Ramos (cell line): ENCODE data around the gene SMOC1.

ENCODE experiments used
- in situ Hi-C: fragments of 300-500 bp; cut with MboI; formaldehyde crosslinking; loops from one replicate; pipeline ENCODE4 v1.14.3; 2022; ENCODE audit warnings: low sequenced_read_pairs; ENCODE audit not compliant: unreplicated experiment

Gene SMOC1, protein sequence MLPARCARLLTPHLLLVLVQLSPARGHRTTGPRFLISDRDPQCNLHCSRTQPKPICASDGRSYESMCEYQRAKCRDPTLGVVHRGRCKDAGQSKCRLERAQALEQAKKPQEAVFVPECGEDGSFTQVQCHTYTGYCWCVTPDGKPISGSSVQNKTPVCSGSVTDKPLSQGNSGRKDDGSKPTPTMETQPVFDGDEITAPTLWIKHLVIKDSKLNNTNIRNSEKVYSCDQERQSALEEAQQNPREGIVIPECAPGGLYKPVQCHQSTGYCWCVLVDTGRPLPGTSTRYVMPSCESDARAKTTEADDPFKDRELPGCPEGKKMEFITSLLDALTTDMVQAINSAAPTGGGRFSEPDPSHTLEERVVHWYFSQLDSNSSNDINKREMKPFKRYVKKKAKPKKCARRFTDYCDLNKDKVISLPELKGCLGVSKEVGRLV

DNA sequence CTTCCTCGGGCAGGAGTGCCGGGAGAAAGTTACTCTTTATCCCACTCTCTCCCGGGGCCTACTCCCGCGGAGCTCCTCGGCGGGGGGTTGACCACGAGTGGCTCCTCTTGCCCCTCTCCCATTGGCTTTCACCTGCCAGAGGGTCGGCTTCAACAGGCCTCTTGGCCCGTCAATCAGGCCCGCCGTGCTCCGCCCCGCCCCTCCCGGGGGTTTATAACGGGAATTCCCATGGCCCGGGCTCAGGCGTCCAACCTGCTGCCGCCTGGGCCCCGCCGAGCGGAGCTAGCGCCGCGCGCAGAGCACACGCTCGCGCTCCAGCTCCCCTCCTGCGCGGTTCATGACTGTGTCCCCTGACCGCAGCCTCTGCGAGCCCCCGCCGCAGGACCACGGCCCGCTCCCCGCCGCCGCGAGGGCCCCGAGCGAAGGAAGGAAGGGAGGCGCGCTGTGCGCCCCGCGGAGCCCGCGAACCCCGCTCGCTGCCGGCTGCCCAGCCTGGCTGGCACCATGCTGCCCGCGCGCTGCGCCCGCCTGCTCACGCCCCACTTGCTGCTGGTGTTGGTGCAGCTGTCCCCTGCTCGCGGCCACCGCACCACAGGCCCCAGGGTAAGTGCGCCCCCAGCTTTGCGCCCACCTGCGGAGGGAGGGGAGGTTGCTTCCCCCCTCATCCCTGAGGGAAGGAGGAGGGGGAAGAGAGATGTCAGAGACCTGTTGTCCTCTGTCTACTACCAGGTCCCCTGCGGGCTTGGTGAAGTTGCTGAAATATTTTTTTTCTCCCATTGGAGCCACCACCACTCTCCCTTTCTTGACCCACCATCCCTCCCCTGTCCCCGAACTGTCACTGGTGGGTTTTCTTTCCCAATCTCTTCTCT lies at the start of gene SMOC1:
TSS of gene SMOC1 (plus strand) at position 242 of the 869 bp plus-strand sequence. CDS start at position 505, 263 bp downstream.
- in situ Hi-C loops, result no loop called here

DNA sequence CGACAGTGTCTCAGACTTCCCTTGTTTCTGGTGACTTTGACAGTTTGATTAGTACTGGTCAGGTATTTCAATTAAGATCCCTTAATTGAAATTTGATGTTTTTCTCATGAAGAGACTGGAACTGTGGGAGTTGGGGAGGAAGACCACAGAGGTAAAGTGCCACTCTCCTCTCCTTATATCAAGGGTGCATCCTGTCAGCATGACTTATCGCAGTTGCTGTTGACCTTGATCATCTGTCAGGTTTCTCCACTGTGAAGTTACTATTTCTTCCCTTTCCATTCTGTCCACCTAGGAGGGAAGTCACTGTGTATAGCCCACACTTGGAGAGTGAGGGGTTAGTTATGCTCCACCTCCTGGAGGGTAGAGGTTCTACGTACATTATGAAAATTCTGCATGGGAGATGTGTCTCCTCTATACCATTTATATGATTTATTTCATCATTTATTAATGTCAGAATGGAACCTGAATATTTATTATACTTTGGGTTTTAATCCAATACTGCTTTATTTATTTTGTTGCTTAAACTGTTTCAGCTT lies 40.3 kb upstream of the SMOC1 start:
- in situ Hi-C loops, result no loop called here

DNA sequence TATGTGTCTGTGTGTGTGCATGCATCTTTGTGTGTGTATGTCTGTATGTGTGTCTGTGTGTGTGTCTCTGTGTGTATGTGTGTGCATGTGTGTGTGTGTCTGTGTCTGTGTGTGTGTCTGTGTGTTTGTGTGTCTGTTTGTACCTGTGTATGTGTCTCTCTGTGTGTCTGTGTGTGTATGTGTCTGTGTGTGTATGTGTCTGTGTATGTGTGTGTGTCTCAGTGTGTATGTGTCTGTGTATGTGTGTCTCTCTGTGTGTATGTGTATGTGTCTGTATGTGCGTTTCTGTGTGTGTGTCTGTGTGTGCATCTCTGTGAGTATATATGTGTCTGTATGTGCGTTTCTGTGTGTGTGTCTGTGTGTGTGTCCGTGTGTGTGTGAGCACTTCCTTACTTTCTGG lies 39.6 kb upstream of the SMOC1 start:
- in situ Hi-C loops, result no loop called here

DNA sequence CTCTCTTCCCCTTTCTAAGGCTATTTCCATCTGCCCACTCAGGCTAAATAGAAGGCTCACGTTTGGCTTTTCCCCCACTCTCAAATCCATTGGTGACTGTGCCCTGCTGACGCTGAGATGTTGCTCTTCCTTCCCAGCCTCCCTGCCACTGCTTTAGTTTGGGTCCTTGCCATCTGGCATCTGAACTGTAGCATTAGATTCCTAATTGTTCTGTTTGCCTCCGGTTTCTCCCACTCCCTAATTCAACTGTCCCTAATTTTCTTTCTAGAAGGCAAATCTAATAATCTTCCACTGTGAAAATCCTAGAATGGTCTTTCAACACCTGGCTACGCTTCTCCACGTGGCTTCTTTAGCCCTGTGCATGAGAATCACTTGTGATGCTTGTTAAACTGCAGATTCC lies 37.6 kb upstream of the SMOC1 start:
- in situ Hi-C loops, result no loop called here

DNA sequence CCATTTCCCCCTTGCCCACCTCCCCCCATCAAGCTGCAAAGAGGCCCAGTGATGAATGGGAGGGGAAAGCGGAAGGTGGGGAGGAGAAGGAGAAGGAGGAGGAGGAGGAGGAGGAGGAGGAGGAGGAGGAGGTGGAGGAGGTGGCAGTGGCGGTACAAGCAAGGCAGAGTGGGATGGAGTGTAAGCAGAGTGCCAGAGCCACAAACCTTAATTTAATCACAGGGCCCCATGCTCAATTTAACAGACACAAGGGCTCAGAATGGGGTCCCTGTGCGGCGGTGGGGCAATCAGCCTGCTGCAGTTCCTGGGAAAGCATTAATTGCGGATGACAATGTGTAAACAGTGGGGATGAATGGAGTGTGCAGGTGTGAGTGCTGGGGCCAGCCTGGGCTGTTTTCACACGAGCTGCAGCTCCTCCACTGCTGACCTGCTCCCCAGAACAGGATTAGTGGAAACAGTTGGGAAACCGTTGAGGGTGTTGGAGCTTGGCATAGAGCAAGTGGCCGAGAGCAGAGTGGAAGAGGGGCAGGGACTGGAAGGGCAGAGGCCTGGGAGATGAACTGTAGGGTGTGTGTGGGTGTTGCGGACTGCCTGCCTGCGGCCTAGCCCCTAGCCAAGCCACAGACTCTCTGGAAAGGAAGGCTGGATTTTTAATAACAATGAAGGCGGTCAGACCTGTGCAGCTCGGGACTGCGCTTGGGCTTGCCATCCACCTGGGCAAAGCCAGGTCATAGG lies 36.4 kb upstream of the SMOC1 start:
- in situ Hi-C loops, result no loop called here

DNA sequence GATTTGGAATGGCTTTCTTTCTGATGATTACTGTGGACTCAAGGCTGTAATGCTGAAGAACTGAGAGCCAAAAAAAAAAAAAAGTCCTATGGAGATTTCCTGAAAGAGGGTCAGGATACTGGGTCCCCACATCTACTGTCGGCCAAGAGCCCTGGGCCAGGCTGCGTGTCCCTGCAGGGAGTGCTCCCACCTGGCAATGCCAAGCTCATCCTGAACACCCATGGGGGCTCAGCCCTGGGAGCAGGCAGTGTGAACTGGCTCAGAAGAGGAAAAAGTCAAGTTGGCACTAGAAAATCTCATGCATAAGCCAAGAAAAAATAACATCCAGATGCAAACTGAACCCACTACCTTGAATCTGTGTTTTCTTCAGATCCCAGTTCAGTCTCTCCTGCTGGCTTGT lies 35.0 kb upstream of the SMOC1 start:
- in situ Hi-C loops, result no loop called here

DNA sequence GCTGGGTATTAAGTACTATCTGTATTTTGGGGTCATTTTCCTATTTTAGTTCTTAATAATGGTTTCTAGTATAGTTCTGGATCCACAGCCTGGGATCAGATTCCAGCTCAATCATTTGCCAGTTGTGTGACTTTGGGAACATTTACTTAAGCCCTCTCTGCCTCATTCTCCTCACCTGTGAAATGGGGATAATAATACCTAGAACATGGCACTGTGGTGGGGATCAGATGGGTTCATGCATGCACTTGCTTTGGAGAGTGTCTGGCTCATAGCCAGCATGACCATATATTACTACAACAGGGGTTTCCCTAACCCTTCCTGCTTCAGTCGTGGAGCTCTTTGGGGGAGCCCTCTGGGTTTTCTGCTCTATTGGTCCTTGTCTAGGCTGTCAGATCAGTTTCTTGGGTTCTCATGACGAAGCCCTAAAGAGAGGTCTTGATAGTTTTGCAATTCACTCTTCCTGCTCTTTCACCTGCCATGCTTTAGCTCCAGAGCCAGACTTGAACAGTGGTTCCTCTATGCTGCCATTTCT lies 34.1 kb upstream of the SMOC1 start:
- in situ Hi-C loops, result no loop called here

DNA sequence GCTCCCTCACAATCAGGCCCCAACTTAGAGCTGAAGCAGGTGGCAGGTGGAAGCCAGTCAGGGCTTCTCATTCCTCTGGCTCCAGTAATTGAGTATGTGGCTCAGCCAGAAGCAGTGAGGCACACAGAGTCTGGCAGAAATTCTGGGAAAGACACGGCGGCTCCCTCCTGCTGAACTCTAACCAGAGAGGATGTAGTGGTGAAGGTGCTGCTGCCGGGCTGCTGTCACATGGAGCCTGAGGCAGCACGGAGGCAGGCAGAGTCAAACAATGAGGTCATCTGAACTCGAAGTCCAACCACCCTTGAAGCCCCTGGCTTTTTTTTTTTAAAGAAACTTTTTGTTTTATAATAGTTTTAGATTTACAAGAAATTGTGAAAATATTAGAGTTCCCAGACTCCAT lies 33.4 kb upstream of the SMOC1 start:
- in situ Hi-C loops, result no loop called here

DNA sequence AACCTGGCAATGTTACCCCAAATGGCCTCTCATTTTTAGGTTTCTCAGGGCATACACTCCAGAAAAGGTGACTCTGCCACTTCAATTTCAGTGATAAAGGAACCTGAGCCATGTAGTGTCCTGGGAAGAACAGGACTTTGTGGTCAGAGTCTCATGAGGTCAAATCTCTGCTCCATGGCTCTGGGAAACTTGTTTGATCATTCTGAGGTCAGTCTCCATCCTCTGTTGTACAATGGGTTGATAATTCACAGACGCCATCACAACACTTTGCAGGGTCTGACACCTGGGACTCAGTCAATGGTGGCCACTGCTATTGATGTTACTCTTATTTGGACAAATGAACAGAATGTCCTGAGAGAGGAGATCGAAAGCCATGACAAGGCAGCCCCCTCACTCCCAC lies 31.1 kb upstream of the SMOC1 start:
- in situ Hi-C loops, result no loop called here

DNA sequence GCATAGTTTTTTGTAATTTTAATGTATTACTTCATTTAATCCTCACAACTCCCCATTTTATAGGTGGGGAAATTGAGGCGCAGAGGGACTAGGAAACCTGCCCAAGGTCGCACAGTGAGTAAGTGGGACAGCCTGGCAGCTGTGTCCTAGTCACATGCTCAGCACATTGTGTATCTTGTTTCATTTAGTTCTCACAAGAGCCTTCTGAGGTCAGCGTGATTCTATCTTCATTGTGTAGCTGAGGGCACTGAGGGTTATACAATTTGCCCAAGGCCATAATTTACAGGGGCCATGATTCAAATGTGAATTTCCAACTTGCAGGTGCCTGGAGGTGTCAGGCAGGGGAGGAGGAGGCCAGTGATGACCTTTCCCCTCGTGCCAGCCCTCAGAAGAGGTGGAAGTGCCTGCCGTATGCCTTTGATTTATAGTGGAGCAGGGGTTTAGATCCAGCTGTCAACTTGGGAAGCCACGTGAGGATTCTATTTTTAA lies 30.3 kb upstream of the SMOC1 start:
- in situ Hi-C loops, result no loop called here

DNA sequence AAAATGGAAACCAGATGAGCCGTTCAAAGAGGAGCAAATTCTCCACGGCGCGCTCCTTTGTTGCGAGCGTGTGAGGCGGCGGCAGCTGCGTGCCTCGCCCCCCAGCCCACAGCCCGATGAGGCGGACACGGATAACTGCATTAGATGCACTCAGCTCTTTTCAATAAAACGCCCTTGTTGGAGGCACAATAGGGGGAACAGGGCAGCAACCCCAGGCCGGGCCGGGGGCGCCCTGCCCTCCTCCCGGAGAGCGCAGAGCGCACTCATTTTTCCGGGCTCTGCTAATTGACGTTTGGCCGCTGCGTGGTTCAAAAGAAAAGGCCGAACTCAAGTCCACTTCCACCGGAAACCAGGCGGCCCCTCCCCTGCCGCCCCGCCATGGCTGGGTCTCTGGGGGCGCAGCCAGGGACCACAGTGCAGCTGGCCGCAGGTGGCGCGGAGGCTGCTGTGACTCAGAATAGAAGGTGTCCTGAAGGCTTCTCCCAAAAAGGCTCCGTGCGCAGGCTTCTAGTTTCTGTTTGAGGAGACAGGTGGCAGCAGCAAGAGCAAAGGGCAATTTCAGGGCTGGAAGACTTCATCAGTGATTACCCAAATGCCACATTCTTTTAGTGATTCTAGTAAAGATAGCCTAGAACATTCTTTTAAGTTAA lies 29.0 kb upstream of the SMOC1 start:
- in situ Hi-C loops, result no loop called here

DNA sequence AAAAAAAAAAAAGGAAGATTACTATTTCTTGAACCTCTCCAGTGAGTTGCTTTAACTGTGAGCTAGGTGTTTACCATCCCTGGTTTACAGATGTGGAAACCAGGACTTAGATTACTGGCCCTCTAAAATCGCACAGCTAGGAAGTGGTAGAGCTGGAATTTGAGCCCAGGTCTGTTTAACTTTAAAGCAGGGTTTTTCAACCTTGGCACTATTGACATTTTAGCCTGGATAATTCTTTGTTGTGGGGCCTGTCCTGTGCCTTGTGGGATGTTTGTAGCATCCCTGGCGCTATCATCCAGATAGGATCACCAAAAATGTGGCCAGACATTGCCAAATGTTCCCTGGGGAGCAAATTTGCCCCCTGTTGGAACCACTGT lies 28.5 kb upstream of the SMOC1 start:
- in situ Hi-C loops, result no loop called here

DNA sequence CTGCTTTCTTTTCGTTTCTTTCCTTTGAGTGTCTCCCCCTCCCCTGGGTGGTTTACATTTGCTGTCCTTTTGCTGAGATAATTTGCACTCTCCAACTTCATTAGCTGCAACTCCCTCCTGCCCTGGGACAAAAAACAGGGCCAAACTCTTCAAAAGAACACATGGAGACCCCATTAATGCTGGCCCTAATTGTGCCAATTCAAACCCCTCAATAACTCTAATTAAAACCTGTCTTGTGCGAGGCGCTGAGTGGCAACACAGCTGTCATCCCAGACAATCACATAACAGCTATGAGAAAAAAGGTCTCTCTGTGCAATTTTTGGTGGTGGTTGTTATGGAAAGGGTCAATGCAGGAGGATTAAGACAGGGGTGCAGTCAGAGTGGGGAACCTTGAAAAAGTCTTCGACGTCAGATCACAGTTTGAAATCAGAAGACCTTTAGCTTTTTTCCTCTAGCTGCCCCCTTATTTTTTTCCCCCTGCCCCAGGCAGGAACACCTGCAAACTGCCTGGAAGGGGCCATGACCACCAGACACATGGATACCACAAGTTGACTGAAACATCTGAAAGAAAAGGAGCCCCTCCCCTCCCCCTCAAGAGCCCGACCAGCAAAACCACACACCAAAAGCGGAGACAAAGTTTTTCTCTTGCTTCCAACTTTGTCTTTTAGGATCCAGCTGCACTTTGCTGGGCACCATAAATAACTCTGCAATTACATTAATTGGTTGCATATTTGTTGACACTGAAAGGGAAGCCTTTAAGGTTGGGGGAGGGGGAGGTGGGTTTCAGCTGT lies 26.5 kb upstream of the SMOC1 start:
- in situ Hi-C loops, result no loop called here

DNA sequence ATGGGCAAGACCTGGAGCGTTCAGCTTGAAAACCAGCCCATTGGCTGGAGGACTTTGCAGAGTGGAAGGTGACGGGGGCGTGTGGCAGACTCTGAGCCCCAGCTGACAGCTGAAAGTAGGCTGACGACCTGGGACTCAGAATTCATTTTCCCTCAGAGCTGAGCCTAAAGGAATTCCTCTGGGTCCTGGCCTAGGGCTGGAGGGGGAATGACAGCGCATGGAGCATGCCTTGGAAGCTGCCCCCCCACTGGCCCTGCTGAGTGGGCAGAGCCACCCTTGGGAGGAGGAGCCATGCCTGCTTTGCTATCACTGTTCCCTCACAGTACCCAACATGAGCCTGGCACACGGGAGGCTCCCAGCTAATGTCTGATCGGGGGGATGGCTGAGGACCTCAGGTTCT lies 25.4 kb upstream of the SMOC1 start:
- in situ Hi-C loops, result no loop called here

DNA sequence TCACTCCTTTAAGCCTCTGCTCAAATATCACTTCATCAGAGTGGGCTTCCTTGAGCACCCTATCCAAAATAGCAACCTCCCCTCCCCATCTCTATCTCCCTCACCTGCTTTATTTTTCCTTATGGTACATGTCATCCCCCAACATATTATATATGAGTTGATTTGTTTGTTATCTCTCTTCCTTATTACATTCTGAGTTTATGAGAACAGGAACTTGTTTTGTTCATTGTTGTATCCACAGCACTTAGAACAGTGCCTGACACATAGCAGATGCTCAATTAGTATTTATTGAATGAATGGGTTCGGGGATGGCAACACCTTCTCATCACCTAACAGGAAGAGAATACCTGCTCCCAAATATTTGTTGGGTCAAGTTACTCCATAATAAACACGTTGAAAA lies 24.6 kb upstream of the SMOC1 start:
- in situ Hi-C loops, result no loop called here

DNA sequence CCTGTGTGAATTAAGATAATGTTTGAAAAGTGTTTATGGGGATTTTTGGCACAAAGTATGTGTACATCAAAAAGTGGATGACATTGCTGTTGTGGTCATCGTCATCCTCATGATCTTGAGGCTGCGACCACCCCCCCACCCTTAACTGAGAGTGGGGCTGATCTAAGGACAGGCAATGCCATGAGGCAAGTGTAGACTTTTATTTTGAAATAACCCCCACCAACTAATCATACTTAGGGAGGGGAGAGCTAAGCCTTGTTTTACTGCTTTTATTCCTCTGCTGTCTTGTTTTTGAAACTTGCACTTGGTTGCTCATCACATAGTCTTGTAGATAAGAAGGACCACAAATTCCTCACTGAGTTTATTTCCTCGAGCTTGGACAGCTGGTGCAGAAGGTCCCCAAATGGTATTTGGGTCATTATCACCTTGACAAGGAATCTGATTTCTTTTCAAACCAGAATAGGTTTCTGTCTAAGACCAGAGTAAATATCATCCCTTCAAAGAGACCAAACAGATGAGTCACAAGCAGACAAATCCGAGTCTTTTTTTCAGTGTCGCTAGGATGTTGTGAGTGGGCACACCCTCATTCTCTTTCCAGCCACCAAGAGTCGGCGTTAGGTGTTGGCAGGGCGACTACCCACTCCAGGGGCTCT lies 23.9 kb upstream of the SMOC1 start:
- in situ Hi-C loops, result no loop called here

DNA sequence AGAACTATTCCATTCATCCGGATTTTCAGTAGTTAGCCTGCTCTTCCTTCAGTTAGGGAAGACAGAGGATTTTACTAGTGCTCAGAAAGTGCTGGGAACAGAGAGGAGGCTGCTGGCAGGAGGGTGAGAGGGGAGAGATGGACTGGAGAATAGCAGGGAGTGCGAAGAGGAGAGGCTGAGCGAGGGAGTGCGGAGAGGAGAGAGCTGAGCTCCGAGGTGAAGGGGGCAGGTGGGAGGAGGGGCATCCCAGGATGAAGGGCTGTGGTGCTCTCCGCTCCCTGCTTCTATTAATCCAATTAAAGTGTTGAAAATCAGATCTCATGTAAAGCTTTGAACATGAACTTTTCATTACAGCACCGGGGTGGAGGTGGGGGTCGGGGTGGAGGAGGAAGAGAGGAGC lies 20.4 kb upstream of the SMOC1 start:
- in situ Hi-C loops, result no loop called here

DNA sequence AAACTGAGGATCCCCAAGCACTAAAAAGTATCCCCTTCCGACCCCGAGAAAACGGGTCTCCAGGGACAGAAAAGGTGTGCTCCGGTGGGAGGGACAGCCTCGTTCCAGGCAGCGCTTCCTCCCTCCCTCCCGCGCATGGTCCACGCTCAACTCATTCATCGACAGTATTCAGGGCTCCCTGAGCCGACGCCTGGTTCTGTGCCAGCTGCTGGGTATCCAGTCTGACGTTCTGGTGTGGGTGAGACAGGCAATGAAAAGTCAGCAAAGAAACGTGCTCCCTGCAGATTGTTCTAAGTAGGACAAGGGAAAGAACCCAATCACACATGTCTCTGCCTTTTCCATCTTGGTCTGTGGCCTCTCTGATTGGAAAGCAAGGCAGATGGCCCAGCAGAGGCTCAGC lies 19.6 kb upstream of the SMOC1 start:
- in situ Hi-C loops, result no loop called here
